ENCODE measurements around the gene WAS.
"Not testable (repeated sequence)": the region's sequence is repeated elsewhere in the genome, so short reads cannot be mapped to it uniquely, and the experiment has no call there.

WAS gene

DNA sequence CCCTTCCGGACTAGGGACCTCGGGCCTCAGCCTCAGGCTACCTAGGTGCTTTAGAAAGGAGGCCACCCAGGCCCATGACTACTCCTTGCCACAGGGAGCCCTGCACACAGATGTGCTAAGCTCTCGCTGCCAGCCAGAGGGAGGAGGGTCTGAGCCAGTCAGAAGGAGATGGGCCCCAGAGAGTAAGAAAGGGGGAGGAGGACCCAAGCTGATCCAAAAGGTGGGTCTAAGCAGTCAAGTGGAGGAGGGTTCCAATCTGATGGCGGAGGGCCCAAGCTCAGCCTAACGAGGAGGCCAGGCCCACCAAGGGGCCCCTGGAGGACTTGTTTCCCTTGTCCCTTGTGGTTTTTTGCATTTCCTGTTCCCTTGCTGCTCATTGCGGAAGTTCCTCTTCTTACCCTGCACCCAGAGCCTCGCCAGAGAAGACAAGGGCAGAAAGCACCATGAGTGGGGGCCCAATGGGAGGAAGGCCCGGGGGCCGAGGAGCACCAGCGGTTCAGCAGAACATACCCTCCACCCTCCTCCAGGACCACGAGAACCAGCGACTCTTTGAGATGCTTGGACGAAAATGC, at the start of gene WAS:
Gene WAS (plus strand): TSS at position 389 of the 572 bp plus-strand sequence. CDS start 55 bp downstream, at position 444.
- DNase-seq (ENCODE audit: extremely low read depth in 1 of 2, low read depth in 1 of 2), result no peak

GRCh38 chrX:48636301-48636700, 47.3 kb upstream of the WAS start:
- DNase-seq (ENCODE audit: extremely low read depth in 1 of 2, low read depth in 1 of 2), result no peak

DNA sequence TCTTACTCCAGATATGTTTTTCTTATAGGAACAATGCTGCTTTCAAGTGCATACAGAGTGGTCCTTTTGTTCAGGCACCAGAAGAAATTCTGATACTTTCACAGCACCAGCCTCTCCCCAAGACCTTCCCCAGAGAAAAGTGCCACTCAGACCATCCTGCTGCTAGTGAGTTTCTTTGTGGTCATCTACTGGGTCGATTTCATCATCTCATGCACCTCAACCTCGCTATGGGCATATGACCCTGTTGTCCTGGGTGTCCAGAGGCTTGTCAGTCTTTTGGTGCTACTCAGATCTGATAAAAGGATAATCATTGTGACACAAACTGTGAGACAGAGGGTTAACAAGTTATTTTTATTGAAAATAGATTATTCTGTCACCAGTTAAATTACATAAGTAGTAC, 46.8 kb upstream of the WAS start:
- DNase-seq (ENCODE audit: extremely low read depth in 1 of 2, low read depth in 1 of 2), result no peak

GRCh38 chrX:48645669-48646068, 37.9 kb upstream of the WAS start:
- no peak for DNase-seq (ENCODE audit: extremely low read depth in 1 of 2, low read depth in 1 of 2)

DNA sequence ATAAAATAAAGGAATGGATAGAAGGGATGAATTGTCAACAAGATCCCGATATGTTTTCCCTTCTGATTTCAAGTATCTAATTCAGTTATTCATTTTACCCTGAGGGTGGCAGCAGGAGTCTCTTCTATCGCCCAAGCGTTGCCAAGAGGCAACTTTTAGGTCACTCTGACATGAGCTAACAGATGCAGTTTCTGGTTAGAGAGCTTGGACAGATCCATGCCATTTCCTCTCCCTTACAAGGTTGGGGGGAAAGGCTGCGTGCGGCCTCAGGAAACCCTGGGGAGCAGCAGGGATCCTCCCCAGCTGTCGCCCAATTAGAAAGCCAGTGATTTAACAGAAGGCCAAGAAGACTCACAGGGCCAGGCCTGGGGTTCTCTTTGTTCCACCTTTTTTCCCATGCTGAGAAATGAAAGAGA, 35.3 kb upstream of the WAS start:
- DNase-seq (ENCODE audit: extremely low read depth in 1 of 2, low read depth in 1 of 2), result no peak

GRCh38 chrX:48649102-48649501, 34.5 kb upstream of the WAS start:
- no peak for DNase-seq (ENCODE audit: extremely low read depth in 1 of 2, low read depth in 1 of 2)

GRCh38 chrX:48652055-48652579, 31.5 kb upstream of the WAS start:
- DNase-seq (ENCODE audit: extremely low read depth in 1 of 2, low read depth in 1 of 2), result not testable (repeated sequence)

DNA sequence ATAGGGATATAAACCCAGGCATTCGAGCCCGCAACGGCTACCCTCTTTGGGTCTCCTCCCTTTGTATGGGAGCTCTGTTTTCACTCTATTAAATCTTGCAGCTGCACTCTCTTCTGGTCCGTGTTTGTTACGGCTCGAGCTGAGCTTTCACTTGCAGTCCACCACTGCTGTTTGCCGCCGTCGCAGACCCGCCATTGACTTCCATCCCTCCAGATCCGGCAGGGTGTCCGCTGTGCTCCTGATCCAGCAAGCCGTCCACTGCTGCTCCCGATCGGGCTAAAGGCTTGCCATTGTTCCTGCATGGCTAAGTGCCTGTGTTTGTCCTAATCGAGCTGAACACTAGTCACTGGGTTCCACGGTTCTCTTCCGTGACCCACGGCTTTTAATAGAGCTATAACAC, 28.9 kb upstream of the WAS start:
- not testable (repeated sequence) for DNase-seq (ENCODE audit: extremely low read depth in 1 of 2, low read depth in 1 of 2)

DNA sequence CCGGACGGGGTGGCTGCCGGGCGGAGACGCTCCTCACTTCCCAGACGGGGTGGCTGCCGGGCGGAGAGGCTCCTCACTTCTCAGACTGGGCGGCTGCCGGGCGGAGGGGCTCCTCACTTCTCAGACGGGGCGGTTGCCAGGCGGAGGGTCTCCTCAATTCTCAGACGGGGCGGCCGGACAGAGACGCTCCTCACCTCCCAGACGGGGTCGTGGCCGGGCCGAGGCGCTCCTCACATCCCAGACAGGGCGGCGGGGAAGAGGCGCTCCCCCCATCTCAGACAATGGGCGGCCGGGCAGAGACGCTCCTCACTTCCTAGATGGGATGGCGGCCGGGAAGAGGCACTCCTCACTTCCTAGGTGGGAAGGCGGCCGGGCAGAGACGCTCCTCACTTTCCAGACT, 23.9 kb upstream of the WAS start:
- not testable (repeated sequence) for DNase-seq (ENCODE audit: extremely low read depth in 1 of 2, low read depth in 1 of 2)

DNA sequence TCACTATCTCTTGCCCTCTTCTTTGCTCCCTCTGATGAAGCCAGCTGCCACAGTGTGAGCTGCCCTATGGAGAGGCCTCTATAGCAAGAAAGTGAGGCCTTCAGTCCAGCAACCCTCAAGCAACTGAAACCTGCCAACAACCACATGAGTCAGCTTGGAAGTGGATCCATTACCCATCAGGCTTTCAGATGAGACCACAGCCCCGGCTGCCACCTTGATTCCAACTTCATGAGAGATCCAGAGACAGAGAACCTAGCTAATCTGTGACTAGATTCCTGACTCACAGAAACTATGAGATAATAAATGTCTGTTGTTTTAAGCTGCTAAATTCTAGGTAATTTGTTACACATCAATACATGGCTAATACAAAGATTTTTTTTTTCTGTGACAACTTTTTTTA, 20.4 kb upstream of the WAS start:
- DNase-seq (ENCODE audit: extremely low read depth in 1 of 2, low read depth in 1 of 2), result no peak

DNA sequence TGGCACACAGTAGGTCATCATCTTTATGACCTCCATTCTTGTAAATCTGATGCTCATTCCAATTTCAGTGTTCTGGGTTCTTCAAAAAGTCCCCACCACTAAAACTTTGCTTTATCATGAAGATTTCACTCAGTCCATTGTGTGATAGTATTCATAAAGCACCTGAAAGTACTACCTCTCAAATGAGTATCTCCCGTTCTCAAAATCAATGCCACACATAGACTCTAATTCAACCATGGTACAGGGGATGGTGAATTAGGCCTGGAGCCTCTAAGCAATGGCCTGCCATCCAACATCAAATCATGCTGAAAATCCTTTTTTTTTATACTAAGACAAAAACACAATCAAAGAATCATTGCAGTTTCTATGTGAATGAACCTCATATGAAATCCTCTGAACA, 19.4 kb upstream of the WAS start:
- no peak for DNase-seq (ENCODE audit: extremely low read depth in 1 of 2, low read depth in 1 of 2)

- DNase-seq (ENCODE audit: extremely low read depth in 1 of 2, low read depth in 1 of 2), result no peak
Observed at GRCh38 chrX:48665991-48666390, 17.6 kb upstream of the WAS start.

DNA sequence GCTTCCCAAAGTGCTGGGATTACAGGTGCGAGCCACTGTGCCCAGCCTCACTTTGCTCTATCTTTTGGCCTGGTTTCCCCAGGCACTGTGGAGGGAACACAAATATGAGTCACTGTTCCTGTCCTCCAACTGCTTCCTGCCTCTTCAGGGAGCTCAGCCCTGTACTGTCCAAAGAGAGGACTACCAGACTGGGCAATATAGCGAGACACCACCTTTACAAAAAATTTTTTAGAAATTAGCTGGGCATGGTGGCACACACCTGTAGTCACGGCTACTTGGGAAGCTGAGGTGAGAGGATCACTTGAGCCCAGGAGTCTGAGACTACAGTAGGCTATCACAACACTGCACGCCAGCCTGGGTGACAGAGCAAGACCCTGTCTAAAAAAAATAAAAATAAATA, 16.9 kb upstream of the WAS start:
- no peak for DNase-seq (ENCODE audit: extremely low read depth in 1 of 2, low read depth in 1 of 2)

DNA sequence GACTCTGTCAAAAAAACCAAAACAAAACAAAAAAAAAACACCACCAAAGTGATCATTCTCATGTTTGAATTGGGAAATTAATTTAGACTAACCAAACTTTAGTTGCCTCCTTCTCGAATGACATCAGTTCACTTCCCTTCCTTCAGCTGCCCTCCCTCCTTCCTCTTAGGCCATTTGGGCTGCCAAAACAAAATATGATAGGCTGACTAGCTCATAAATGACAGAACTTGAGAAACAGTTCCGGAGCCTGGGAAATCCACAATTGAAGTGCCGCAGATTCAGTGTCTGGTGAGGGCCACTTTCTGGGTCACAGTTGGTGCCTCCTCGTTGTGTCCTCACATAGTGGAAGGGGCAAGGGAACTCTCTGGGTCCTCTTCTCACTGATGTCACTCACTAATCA, 16.1 kb upstream of the WAS start:
- no peak for DNase-seq (ENCODE audit: extremely low read depth in 1 of 2, low read depth in 1 of 2)

DNA sequence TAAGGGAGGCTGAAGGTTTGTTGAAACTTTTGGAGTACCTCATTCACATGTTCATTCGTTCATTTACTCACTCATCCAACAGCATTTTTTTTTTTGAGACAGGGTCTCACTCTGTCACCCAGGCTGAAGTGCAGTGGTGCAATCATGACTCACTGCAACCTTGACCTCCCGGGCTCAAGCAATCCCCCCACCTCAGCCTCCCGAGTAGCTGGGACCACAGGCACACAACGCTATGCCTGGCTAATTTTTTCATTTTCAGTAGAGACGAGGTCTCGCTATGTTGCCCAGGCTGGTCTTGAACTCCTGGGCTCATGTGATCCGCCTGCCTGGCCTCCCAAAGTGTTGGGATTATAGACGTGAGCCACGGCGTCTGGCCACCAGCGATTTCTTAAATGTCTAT, 15.4 kb upstream of the WAS start:
- DNase-seq (ENCODE audit: extremely low read depth in 1 of 2, low read depth in 1 of 2), result not testable (repeated sequence)

- DNase-seq (ENCODE audit: extremely low read depth in 1 of 2, low read depth in 1 of 2), result peak; percentile 79
Observed at GRCh38 chrX:48676106-48676892, 7.3 kb upstream of the WAS start.

GRCh38 chrX:48676893-48677270, 6.7 kb upstream of the WAS start:
- DNase-seq (ENCODE audit: extremely low read depth in 1 of 2, low read depth in 1 of 2), result no peak

- DNase-seq (ENCODE audit: extremely low read depth in 1 of 2, low read depth in 1 of 2), result no peak
Observed at GRCh38 chrX:48677516-48677915, 6.1 kb upstream of the WAS start.

DNA sequence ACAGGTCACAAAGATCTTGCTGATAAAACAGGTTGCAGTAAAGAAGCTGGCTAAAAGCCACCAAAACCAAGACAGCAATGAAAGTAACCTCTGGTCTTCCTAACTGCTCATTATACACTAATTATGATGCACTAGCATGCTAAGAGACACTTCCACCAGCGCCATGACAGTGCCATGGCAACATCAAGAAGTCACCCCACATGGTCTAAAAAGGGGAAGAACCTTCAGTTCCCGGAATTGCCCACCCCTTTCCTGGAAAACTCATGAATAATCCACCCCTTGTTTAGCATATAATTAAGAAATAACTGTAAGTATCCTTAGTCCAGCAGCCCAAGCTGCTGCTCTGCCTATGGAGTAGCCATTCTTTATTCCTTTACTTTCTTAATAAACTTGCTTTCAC, 3.1 kb upstream of the WAS start:
- not testable (repeated sequence) for DNase-seq (ENCODE audit: extremely low read depth in 1 of 2, low read depth in 1 of 2)

DNA sequence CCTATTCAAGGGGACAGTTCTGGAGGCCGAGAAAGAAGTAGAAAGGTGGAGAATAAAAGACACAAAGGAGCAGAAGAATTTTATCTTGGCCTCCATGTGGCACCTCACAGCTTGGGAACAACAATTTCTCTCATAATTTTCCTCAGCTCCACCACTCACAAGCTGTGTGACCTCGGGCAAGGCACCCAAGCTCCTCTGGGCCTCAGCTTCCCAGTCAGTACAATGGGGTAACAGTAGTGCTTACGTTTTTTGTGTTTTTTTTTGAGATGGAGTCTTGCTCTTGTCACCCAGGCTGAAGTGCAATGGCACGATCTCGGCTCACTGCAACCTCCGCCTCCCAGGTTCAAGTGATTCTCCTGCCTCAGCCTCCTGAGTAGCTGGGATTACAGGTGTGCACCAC, 2.7 kb upstream of the WAS start:
- not testable (repeated sequence) for DNase-seq (ENCODE audit: extremely low read depth in 1 of 2, low read depth in 1 of 2)

DNA sequence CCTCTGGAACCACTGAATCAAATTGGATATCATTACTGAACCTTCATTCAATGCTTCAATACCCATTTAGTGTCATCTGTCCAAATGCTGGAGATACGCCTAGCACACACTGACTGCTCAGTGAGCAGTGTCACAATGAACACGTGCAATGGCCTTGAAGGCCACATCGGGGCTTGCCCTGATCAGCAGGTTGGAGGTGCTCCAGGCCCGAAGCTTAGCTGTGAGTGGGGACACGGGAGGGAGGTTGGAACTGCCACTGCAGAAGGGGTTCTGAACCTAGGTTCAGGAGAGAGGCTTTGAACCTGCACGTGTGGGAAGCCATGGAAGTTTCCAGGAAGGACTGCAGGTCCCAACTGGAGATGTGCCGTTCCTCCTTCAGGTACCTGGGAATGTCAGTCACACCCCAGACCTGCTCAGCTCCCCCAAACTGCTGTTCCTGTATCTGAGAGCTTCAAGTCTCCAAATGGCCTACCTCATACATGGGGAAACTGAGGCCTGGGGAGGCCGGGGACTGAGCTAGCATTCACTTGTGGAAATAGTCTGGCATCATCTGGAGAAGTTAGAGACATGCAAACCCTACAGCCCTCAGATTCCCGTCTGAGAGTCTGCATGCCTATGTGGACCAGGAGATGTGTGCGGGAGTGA, 1.9 kb upstream of the WAS start:
- DNase-seq (ENCODE audit: extremely low read depth in 1 of 2, low read depth in 1 of 2), result no peak

GRCh38 chrX:48682795-48683194, 804 bp upstream of the WAS start:
- DNase-seq (ENCODE audit: extremely low read depth in 1 of 2, low read depth in 1 of 2), result not testable (repeated sequence)

Data from stimulated activated CD8-positive, alpha-beta memory T cell treated with anti-CD3 and anti-CD28 coated beads, Interleukin-7, amount 100 ng/mL, for 48 hours (primary cell).